Kidney (tissue), 14 donors: ENCODE data around the gene ASB4. TPM values are rescaled to one million over a fixed set of nuclear protein-coding genes. Genes with fewer than 3 reads are reported as not detected.
"Not testable (repeated sequence)": the region's sequence is repeated elsewhere in the genome, so short reads cannot be mapped to it uniquely, and the experiment has no call there.

Experiments
- DNase-seq, 5 donors: peaks; one replicate each; pipeline ENCODE4 v3.0.0-alpha.2; 2013 to 2020
- FAIRE-seq: peaks from 2 replicates; lab custom pipeline; 2012; peaks lifted over from hg19 to GRCh38; lab: Jason Lieb, UNC
- H3K27ac ChIP-seq, 2 donors: one replicate each; pipeline ENCODE4 v1.7.0; 2013; ENCODE audit warnings: low read depth in 2 of 2, low read length in 2 of 2, inconsistent platforms in 1 of 2
- H3K27me3 ChIP-seq: one replicate; pipeline ENCODE4 v1.7.1; 2013; ENCODE audit warnings: low read length, inconsistent platforms; ENCODE audit not compliant: control insufficient read depth, insufficient read depth
- H3K36me3 ChIP-seq, 3 donors: one replicate each; pipeline versions ENCODE4 v1.7.0 to v1.7.1; 2013; ENCODE audit warnings: low read length in 3 of 3, control low read depth in 1 of 3, inconsistent platforms in 1 of 3; ENCODE audit not compliant: insufficient read depth in 3 of 3, control insufficient read depth in 2 of 3
- H3K4me1 ChIP-seq, 3 donors: one replicate each; pipeline versions ENCODE4 v1.7.0 to v1.7.1; 2013; ENCODE audit warnings: low read length in 3 of 3, inconsistent platforms in 1 of 3, low read depth in 1 of 3; ENCODE audit not compliant: control insufficient read depth in 2 of 3, insufficient read depth in 2 of 3
- H3K4me3 ChIP-seq, 3 donors: one replicate each; pipeline versions ENCODE4 v1.7.0 to v1.8.1; 2013; ENCODE audit warnings: low read length in 3 of 3, control low read depth in 1 of 3, inconsistent platforms in 1 of 3
- H3K9ac ChIP-seq, 3 donors: one replicate each; pipeline versions ENCODE4 v1.7.0 to v1.7.1; 2013; ENCODE audit warnings: low read length in 3 of 3, control low read depth in 1 of 3, inconsistent platforms in 1 of 3
- H3K9me3 ChIP-seq, 3 donors: one replicate each; pipeline versions ENCODE4 v1.7.0 to v1.7.1; 2013; ENCODE audit warnings: low read length in 3 of 3, control low read depth in 1 of 3, inconsistent platforms in 1 of 3; ENCODE audit not compliant: control insufficient read depth in 2 of 3, insufficient read depth in 1 of 3
- intact Hi-C: fragments of 100-400 bp; cut with DNase I; formaldehyde crosslinking; loops from one replicate; pipeline ENCODE4 v1.11.1; 2022
- polyA plus RNA-seq: library from polyadenylated mRNA; stranded (reverse); fragments of 350-450 nt; fragmentation: Illumina TruSeq; extraction: RNeasy Lipid Tissue Mini Kit (QIAGEN cat#74804); gene quantifications from one replicate; pipeline ENCODE4 v1.2.3, GENCODE V29; 2014; ENCODE audit warnings: low read depth, low replicate concordance; ENCODE audit not compliant: insufficient read depth
- total RNA-seq: library from RNA; stranded (reverse); fragmentation: NEBNext Ultra II Directional; extraction: Animal tissue kit (Norgen Biotek cat#: 25700); gene quantifications from one replicate; pipeline ENCODE4 v1.2.1, GENCODE V29; 2021
- TF ChIP-seq, protein P1 (sequence below): IDR thresholded peaks from 3 replicates; pipeline ENCODE4 v1.5.1; 2012; ENCODE audit warnings: mild to moderate bottlenecking, moderate library complexity, borderline replicate concordance; ENCODE audit not compliant: insufficient read depth; ENCODE audit errors: extremely low read depth
- donor health status: control.
- donor health status: control.
- donor health status: control.
- donor health status: control.
- donor health status: control.
- donor health status: DM: yes; HTN: yes; CAD: no.
- donor health status: Normal renal cell carcinoma (clear cell type).

The ASB4 gene
- total and polyA plus RNA-seq, 2 donors from 2014 or later = 0.09 TPM; not detected in 1

DNA sequence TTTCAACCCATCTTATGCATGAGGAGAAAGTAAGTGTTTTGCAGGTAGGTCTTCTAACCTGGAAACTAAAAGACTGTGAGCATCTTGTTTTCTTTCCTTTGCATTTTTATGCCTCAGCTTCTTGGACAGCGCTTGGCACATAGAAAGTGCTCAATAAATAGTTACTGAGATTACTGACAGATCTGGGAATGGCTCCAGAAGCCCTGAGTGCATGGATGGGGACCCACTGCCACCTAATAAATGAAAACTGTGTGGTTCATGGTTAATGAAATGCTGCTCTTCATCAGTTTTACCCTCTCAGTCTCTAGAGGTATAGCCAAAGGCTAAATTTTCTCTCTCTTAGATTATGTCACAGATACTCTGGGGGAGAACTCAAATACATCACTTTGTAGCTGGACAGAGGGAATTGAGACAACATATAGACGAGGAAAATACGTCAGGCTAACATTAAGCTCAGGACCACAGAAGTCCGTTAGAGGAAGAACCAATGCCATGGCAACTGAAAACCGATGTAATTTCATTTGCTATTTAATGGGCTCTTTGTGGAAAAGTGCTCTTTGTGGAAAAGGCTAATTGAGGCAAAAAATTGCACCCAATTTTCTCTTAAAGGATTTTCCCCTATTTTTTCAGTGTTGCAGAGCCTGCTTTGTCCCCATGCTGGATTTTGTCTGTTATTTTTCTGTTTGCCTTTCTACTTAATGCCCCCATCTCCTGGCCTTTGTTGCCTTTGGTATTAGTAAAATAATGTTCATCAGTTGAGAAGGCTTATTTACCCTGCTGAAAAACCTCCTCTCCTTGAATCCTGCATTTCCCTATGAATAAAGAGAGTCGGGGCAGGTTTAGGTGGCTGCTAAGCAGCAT lies 17.8 kb downstream of the ASB4 start:
- no peak for DNase-seq
- H3K36me3 ChIP-seq = no peaks in the 10 kb centered on the region
- H3K9me3 ChIP-seq = no peaks in the 10 kb centered on the region
- no peak overlapping the region for H3K9ac ChIP-seq
- TF ChIP-seq, protein P1, sequence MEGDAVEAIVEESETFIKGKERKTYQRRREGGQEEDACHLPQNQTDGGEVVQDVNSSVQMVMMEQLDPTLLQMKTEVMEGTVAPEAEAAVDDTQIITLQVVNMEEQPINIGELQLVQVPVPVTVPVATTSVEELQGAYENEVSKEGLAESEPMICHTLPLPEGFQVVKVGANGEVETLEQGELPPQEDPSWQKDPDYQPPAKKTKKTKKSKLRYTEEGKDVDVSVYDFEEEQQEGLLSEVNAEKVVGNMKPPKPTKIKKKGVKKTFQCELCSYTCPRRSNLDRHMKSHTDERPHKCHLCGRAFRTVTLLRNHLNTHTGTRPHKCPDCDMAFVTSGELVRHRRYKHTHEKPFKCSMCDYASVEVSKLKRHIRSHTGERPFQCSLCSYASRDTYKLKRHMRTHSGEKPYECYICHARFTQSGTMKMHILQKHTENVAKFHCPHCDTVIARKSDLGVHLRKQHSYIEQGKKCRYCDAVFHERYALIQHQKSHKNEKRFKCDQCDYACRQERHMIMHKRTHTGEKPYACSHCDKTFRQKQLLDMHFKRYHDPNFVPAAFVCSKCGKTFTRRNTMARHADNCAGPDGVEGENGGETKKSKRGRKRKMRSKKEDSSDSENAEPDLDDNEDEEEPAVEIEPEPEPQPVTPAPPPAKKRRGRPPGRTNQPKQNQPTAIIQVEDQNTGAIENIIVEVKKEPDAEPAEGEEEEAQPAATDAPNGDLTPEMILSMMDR = no peak
- H3K27me3 ChIP-seq = no peaks in the 10 kb centered on the region
- H3K4me1 ChIP-seq = no peaks in the 10 kb centered on the region
- FAIRE-seq = no peak
- no peak overlapping the region for H3K4me3 ChIP-seq
- intact Hi-C loops = no loop called here
- no peak overlapping the region for H3K27ac ChIP-seq

DNA sequence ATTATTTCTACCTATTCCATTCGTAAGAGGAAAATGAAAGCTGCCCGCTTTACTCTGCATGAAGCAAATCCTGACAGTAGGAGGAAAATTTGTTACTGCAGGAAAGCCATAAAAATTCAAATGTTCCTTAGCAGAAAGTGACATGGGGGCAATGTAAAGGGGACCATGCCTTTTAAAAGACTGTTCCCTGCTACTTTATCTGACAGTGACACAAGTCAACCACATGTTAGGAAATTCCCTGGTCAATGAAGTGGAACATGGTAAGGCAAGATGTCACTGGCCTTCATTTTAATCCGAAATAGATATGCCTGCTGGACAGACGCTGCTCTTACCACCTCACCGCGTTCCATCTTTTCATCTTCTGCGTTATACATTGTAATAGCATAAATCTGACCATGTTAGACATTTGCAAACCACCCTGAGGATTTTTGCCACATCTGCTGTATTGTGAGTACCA lies 18.4 kb downstream of the ASB4 start:
- H3K4me3 ChIP-seq, H3K27ac ChIP-seq, H3K27me3 ChIP-seq, intact Hi-C loops, H3K9ac ChIP-seq, H3K36me3 ChIP-seq, H3K9me3 ChIP-seq, FAIRE-seq, H3K4me1 ChIP-seq: not testable (repeated sequence)
- DNase-seq = peak in 1 of 5 donors; percentile 43

DNA sequence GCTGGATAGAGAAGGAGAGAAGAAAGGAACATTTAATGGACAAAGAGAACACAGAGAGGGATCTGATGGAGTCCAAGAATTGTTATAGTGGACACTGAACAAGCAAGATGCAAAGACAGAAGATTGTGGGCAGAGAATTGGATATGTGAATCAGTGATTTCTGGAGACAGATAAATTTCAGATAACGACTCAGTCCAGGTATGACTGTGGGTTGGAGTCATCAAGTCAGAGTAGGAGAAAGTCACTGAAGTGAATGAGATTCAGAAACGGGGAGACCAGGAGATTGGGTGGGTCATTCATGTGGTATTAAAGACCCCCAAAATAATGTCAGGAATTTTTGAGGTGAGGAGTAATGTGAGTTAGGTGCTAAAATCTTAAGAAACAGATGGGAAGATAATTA lies 23.0 kb downstream of the ASB4 start:
- no peak overlapping the region for H3K9ac ChIP-seq
- no peaks in the 10 kb centered on the region for H3K36me3 ChIP-seq
- TF ChIP-seq, protein P1 = no peak
- FAIRE-seq (no peak), DNase-seq (no peak)
- no peaks in the 10 kb centered on the region for H3K4me1 ChIP-seq
- intact Hi-C loops = no loop called here
- no peaks in the 10 kb centered on the region for H3K27me3 ChIP-seq
- H3K4me3 ChIP-seq = no peak overlapping the region
- no peak overlapping the region for H3K27ac ChIP-seq
- no peaks in the 10 kb centered on the region for H3K9me3 ChIP-seq

DNA sequence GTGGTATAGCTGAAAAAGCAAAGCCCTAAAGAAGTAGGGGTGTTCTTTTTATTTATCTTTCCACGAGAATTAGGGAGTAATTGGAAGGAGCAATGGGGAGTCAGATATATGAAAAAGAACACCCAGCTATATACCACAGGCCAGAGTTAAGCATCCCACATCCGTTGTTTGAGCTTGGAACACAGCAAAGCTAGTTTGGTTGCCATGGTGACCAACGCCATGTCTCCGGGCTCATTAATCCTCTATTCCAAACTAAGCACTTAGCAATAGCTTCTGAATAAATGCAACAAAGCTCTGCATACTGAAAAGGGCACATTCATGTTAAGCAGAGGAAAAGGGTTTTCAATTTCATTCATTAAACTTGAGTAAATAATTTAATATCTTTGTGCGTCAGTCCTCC lies 23.5 kb downstream of the ASB4 start:
- DNase-seq (peak in 4 of 5 donors; percentile 83 to 96 (median 93)), FAIRE-seq (no peak)
- no peak overlapping the region for H3K27ac ChIP-seq
- H3K9ac ChIP-seq = no peak overlapping the region
- no peak overlapping the region for H3K4me3 ChIP-seq
- intact Hi-C loops = no loop called here
- no peaks in the 10 kb centered on the region for H3K9me3 ChIP-seq
- no peaks in the 10 kb centered on the region for H3K27me3 ChIP-seq
- no peaks in the 10 kb centered on the region for H3K4me1 ChIP-seq
- TF ChIP-seq, protein P1 = no peak
- no peaks in the 10 kb centered on the region for H3K36me3 ChIP-seq
